WTC11 (cell line): Measurements from ENCODE around the gene NELL1. TPM values are rescaled to one million over a fixed set of nuclear protein-coding genes. Genes with fewer than 3 reads are reported as not detected.

Experiments used
- ATAC-seq: fragments of 200-7000 bp; cut with Tn5 transposase; 2 replicates; pipeline ENCODE4 v1.10.0; 2021; ENCODE audit warnings: mild to moderate bottlenecking, moderate library complexity
- CTCF ChIA-PET: fragments of 300-600 bp; sonication (Branson Sonifier 250); formaldehyde crosslinking; loops from one replicate; lab custom pipeline; 2021; ENCODE audit warnings: antibody characterized with exemption; lab: Charles Lee
- POLR2A ChIA-PET: fragments of 350-600 bp; sonication (Branson Sonifier 250); formaldehyde crosslinking; loops from one replicate; lab custom pipeline; 2021; ENCODE audit warnings: antibody characterized with exemption; lab: Charles Lee
- DNase-seq: peaks from one replicate; pipeline ENCODE4 v3.0.0; 2021; ENCODE audit warnings: low spot score
- H3K27ac Mint-ChIP-seq: 2 replicates; pipeline ENCODE4 v1.8.0; 2021; ENCODE audit warnings: mixed read lengths
- H3K27me3 Mint-ChIP-seq: 2 replicates; pipeline ENCODE4 v1.8.0; 2021; ENCODE audit warnings: low read depth, mild to moderate bottlenecking, moderate library complexity, mixed read lengths
- H3K36me3 Mint-ChIP-seq: 2 replicates; pipeline ENCODE4 v1.8.0; 2021; ENCODE audit warnings: mixed read lengths
- H3K4me1 Mint-ChIP-seq: 2 replicates; pipeline ENCODE4 v1.8.0; 2022; ENCODE audit warnings: mixed read lengths
- H3K4me3 Mint-ChIP-seq: 2 replicates; pipeline ENCODE4 v1.8.0; 2021; ENCODE audit warnings: mild to moderate bottlenecking, moderate library complexity, mixed read lengths
- H3K9me3 Mint-ChIP-seq: 2 replicates; pipeline ENCODE4 v1.8.0; 2021; ENCODE audit warnings: mixed read lengths
- EMX1 ChIP-seq: fragments of 250-450 bp; sonication (Bioruptor Pico); IDR thresholded peaks from 2 replicates; pipeline ENCODE4 v1.8.0; 2021; ENCODE audit warnings: mild to moderate bottlenecking
- FOXK1 ChIP-seq: sonication (generic); formaldehyde crosslinking; IDR thresholded peaks from 2 replicates; pipeline ENCODE4 v1.8.0; 2022; ENCODE audit warnings: mild to moderate bottlenecking, moderate library complexity, missing genetic modification reagents
- NR3C1 ChIP-seq: sonication (generic); formaldehyde crosslinking; conservative IDR thresholded peaks from 2 replicates; pipeline ENCODE4 v1.8.1; 2023; ENCODE audit warnings: low read depth, mild to moderate bottlenecking, missing genetic modification reagents
- PRRX2 ChIP-seq: fragments of 250-450 bp; sonication (Bioruptor Pico); IDR thresholded peaks from 2 replicates; pipeline ENCODE4 v1.8.0; 2021; ENCODE audit warnings: mild to moderate bottlenecking
- RORB ChIP-seq: fragments of 250-450 bp; sonication (Bioruptor Pico); IDR thresholded peaks from 2 replicates; pipeline ENCODE4 v1.9.0; 2021; ENCODE audit warnings: mild to moderate bottlenecking
- SOX15 ChIP-seq: fragments of 250-450 bp; sonication (Bioruptor Pico); IDR thresholded peaks from 2 replicates; pipeline ENCODE4 v1.9.0; 2021; ENCODE audit warnings: mild to moderate bottlenecking
- SP1 ChIP-seq: sonication (generic); formaldehyde crosslinking; conservative IDR thresholded peaks from 2 replicates; pipeline ENCODE4 v1.8.1; 2022; ENCODE audit warnings: missing genetic modification reagents
- ZNF396 ChIP-seq: fragments of 250-450 bp; sonication (Bioruptor Pico); IDR thresholded peaks from 2 replicates; pipeline ENCODE4 v1.8.0; 2021; ENCODE audit warnings: mild to moderate bottlenecking, moderate library complexity, borderline replicate concordance
- total RNA-seq: library from RNA; stranded (reverse); gene quantifications from 3 replicates; pipeline ENCODE4 v1.2.3, GENCODE V29; 2021
- TF ChIP-seq, protein P1 (sequence below): sonication (generic); formaldehyde crosslinking; IDR thresholded peaks from 2 replicates; pipeline ENCODE4 v1.8.1; 2023; ENCODE audit warnings: mild to moderate bottlenecking, moderate library complexity, missing genetic modification reagents
- TF ChIP-seq, protein P2 (sequence below): sonication (generic); formaldehyde crosslinking; IDR thresholded peaks from 2 replicates; pipeline ENCODE4 v1.8.1; 2023; ENCODE audit warnings: mild to moderate bottlenecking, missing genetic modification reagents
- TF ChIP-seq, protein P3 (sequence below): fragments of 250-450 bp; sonication (Bioruptor Pico); IDR thresholded peaks from 2 replicates; pipeline ENCODE4 v1.9.0; 2021; ENCODE audit warnings: mild to moderate bottlenecking
- TF ChIP-seq, protein P4 (sequence below): sonication (generic); formaldehyde crosslinking; IDR thresholded peaks from 2 replicates; pipeline ENCODE4 v1.8.1; 2022; ENCODE audit warnings: low read depth, missing genetic modification reagents, borderline replicate concordance
- TF ChIP-seq, protein P5 (sequence below): sonication (generic); formaldehyde crosslinking; IDR thresholded peaks from 2 replicates; pipeline ENCODE4 v1.8.1; 2023; ENCODE audit warnings: mild to moderate bottlenecking, missing genetic modification reagents, moderate library complexity
- TF ChIP-seq, protein P6 (sequence below): fragments of 250-450 bp; sonication (Bioruptor Pico); IDR thresholded peaks from 2 replicates; pipeline ENCODE4 v1.9.0; 2021; ENCODE audit warnings: mild to moderate bottlenecking
- TF ChIP-seq, protein P7 (sequence below): sonication (generic); formaldehyde crosslinking; IDR thresholded peaks from 2 replicates; pipeline ENCODE4 v1.8.1; 2023; ENCODE audit warnings: mild to moderate bottlenecking, missing genetic modification reagents, borderline replicate concordance
- TF ChIP-seq, protein P8 (sequence below): fragments of 250-450 bp; sonication (Bioruptor Pico); conservative IDR thresholded peaks from 2 replicates; pipeline ENCODE4 v1.9.0; 2021; ENCODE audit warnings: mild to moderate bottlenecking

The NELL1 gene
- total RNA-seq, 1 experiment from 2014 or later: 1.8 TPM

DNA sequence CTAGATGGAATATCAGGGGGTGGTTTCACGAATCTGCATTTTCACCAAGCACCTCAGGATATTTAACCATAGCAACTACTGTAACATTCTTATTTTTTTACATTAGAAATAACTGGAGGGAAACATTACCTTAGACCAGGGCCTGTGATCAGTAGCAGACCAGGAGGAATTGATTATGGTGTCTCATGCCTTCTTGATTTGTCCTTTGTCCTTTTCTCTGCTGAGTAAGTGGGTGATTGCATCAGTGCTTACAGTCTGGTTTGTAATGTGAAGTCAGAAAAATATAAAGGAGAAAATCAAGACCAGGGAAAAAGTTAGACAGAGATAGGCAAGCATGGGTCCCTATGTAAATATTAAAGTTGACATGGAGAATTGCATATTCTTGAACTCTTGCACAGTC, 703.3 kb downstream of the NELL1 start (continued):
- TF ChIP-seq NR3C1 (CRISPR knock-in tag): no peak

DNA sequence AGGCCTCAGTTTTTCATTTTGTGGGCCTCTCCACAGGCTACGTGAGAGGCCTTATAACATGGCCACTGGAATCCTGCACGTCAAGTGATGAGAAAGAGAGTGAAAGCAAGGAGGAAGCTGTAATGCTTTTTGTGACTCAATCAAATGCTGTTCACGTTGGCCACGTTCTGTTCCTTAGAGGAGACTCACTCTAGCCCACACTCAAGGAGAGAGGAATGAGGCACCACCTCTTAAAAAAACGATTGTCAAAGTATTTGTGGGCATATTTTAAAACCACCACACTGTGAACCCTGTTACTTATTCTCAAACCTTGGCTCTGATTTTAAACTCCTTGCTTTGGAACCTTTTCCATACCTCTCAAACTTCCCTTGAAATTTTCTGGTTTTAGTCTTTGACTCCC, 705.0 kb downstream of the NELL1 start:
- ATAC-seq (no peak), DNase-seq (no peak)
- H3K27ac Mint-ChIP-seq: no peak overlapping the region
- POLR2A ChIA-PET: no interaction called here
- no peaks in the 10 kb centered on the region for H3K4me1 Mint-ChIP-seq
- no peaks in the 10 kb centered on the region for H3K9me3 Mint-ChIP-seq
- TF ChIP-seq, protein P1, sequence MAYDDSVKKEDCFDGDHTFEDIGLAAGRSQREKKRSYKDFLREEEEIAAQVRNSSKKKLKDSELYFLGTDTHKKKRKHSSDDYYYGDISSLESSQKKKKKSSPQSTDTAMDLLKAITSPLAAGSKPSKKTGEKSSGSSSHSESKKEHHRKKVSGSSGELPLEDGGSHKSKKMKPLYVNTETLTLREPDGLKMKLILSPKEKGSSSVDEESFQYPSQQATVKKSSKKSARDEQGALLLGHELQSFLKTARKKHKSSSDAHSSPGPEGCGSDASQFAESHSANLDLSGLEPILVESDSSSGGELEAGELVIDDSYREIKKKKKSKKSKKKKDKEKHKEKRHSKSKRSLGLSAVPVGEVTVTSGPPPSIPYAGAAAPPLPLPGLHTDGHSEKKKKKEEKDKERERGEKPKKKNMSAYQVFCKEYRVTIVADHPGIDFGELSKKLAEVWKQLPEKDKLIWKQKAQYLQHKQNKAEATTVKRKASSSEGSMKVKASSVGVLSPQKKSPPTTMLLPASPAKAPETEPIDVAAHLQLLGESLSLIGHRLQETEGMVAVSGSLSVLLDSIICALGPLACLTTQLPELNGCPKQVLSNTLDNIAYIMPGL: no peak
- TF ChIP-seq, protein P2, sequence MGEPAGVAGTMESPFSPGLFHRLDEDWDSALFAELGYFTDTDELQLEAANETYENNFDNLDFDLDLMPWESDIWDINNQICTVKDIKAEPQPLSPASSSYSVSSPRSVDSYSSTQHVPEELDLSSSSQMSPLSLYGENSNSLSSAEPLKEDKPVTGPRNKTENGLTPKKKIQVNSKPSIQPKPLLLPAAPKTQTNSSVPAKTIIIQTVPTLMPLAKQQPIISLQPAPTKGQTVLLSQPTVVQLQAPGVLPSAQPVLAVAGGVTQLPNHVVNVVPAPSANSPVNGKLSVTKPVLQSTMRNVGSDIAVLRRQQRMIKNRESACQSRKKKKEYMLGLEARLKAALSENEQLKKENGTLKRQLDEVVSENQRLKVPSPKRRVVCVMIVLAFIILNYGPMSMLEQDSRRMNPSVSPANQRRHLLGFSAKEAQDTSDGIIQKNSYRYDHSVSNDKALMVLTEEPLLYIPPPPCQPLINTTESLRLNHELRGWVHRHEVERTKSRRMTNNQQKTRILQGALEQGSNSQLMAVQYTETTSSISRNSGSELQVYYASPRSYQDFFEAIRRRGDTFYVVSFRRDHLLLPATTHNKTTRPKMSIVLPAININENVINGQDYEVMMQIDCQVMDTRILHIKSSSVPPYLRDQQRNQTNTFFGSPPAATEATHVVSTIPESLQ (CRISPR knock-in tag): no peak
- TF ChIP-seq, protein P3, sequence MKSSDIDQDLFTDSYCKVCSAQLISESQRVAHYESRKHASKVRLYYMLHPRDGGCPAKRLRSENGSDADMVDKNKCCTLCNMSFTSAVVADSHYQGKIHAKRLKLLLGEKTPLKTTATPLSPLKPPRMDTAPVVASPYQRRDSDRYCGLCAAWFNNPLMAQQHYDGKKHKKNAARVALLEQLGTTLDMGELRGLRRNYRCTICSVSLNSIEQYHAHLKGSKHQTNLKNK (CRISPR knock-in tag): no peak
- no peak for TF ChIP-seq SP1 (CRISPR knock-in tag)
- H3K27me3 Mint-ChIP-seq: no peaks in the 10 kb centered on the region
- no peaks in the 10 kb centered on the region for H3K36me3 Mint-ChIP-seq
- H3K4me3 Mint-ChIP-seq: no peak overlapping the region
- CTCF ChIA-PET: no interaction called here

DNA sequence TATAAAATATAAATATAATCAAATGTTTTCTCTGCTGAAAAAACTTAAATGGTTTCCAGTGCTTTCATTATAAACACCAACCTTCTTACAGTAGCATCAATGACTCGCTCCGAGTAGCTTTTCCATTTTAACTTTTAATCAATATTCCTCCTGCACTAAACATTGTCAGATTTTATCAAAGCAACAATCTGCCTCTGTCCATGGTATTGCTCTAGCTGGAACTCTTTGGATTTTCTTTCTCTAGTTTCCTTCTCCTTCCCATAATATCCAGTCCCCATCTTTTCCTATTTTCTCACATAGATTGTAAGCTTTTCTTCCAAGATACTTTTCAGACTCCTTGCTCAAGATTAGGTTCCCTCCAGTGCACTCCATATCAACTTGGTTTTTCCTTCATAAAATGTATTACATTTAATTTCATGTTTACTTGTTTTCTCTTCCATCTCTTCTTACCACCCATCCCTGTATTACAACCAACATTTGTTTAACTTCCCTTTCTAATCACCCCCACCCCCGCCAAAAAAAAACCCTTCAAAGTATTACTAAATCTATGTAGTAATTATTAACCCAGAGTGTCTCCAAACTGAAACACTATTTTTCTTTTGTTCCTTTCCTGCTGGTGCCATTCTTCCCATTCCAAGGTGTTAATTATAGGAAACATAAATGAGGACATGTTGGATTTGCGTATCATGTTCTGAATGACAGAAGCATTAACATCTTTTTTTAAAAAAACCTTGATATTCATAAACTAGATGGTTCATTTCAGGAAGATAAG, 716.5 kb downstream of the NELL1 start:
- H3K36me3 Mint-ChIP-seq: no peaks in the 10 kb centered on the region
- ATAC-seq: no peak
- H3K4me3 Mint-ChIP-seq: no peak overlapping the region
- H3K9me3 Mint-ChIP-seq: peaks cover 3% of the 10 kb centered on the region
- no peak overlapping the region for H3K27ac Mint-ChIP-seq
- ChIA-PET POLR2A (interaction anchor here (0.5 kb wide), 1 partner anchor 461 kb away, joined by 3 read pairs; no protein-coding TSS in a partner anchor), CTCF (no interaction called here)
- H3K4me1 Mint-ChIP-seq: peaks cover 3% of the 10 kb centered on the region; the same call in 1 of the 2 replicates
- DNase-seq: no peak
- no peaks in the 10 kb centered on the region for H3K27me3 Mint-ChIP-seq
- no peak for TF ChIP-seq RORB (CRISPR knock-in tag)
- TF ChIP-seq PRRX2 (CRISPR knock-in tag): no peak
- TF ChIP-seq, protein P4, sequence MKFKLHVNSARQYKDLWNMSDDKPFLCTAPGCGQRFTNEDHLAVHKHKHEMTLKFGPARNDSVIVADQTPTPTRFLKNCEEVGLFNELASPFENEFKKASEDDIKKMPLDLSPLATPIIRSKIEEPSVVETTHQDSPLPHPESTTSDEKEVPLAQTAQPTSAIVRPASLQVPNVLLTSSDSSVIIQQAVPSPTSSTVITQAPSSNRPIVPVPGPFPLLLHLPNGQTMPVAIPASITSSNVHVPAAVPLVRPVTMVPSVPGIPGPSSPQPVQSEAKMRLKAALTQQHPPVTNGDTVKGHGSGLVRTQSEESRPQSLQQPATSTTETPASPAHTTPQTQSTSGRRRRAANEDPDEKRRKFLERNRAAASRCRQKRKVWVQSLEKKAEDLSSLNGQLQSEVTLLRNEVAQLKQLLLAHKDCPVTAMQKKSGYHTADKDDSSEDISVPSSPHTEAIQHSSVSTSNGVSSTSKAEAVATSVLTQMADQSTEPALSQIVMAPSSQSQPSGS (CRISPR knock-in tag): no peak
- no peak for TF ChIP-seq EMX1
- no peak for TF ChIP-seq FOXK1 (CRISPR knock-in tag)
- no peak for TF ChIP-seq SP1 (CRISPR knock-in tag)
- TF ChIP-seq, protein P5, sequence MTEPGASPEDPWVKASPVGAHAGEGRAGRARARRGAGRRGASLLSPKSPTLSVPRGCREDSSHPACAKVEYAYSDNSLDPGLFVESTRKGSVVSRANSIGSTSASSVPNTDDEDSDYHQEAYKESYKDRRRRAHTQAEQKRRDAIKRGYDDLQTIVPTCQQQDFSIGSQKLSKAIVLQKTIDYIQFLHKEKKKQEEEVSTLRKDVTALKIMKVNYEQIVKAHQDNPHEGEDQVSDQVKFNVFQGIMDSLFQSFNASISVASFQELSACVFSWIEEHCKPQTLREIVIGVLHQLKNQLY (CRISPR knock-in tag): no peak
- no peak for TF ChIP-seq ZNF396 (CRISPR knock-in tag)
- TF ChIP-seq SOX15 (CRISPR knock-in tag): no peak
- TF ChIP-seq, protein P6, sequence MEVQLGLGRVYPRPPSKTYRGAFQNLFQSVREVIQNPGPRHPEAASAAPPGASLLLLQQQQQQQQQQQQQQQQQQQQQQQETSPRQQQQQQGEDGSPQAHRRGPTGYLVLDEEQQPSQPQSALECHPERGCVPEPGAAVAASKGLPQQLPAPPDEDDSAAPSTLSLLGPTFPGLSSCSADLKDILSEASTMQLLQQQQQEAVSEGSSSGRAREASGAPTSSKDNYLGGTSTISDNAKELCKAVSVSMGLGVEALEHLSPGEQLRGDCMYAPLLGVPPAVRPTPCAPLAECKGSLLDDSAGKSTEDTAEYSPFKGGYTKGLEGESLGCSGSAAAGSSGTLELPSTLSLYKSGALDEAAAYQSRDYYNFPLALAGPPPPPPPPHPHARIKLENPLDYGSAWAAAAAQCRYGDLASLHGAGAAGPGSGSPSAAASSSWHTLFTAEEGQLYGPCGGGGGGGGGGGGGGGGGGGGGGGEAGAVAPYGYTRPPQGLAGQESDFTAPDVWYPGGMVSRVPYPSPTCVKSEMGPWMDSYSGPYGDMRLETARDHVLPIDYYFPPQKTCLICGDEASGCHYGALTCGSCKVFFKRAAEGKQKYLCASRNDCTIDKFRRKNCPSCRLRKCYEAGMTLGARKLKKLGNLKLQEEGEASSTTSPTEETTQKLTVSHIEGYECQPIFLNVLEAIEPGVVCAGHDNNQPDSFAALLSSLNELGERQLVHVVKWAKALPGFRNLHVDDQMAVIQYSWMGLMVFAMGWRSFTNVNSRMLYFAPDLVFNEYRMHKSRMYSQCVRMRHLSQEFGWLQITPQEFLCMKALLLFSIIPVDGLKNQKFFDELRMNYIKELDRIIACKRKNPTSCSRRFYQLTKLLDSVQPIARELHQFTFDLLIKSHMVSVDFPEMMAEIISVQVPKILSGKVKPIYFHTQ (CRISPR knock-in tag): no peak
- TF ChIP-seq, protein P7, sequence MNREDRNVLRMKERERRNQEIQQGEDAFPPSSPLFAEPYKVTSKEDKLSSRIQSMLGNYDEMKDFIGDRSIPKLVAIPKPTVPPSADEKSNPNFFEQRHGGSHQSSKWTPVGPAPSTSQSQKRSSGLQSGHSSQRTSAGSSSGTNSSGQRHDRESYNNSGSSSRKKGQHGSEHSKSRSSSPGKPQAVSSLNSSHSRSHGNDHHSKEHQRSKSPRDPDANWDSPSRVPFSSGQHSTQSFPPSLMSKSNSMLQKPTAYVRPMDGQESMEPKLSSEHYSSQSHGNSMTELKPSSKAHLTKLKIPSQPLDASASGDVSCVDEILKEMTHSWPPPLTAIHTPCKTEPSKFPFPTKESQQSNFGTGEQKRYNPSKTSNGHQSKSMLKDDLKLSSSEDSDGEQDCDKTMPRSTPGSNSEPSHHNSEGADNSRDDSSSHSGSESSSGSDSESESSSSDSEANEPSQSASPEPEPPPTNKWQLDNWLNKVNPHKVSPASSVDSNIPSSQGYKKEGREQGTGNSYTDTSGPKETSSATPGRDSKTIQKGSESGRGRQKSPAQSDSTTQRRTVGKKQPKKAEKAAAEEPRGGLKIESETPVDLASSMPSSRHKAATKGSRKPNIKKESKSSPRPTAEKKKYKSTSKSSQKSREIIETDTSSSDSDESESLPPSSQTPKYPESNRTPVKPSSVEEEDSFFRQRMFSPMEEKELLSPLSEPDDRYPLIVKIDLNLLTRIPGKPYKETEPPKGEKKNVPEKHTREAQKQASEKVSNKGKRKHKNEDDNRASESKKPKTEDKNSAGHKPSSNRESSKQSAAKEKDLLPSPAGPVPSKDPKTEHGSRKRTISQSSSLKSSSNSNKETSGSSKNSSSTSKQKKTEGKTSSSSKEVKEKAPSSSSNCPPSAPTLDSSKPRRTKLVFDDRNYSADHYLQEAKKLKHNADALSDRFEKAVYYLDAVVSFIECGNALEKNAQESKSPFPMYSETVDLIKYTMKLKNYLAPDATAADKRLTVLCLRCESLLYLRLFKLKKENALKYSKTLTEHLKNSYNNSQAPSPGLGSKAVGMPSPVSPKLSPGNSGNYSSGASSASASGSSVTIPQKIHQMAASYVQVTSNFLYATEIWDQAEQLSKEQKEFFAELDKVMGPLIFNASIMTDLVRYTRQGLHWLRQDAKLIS (CRISPR knock-in tag): no peak
- TF ChIP-seq, protein P8, sequence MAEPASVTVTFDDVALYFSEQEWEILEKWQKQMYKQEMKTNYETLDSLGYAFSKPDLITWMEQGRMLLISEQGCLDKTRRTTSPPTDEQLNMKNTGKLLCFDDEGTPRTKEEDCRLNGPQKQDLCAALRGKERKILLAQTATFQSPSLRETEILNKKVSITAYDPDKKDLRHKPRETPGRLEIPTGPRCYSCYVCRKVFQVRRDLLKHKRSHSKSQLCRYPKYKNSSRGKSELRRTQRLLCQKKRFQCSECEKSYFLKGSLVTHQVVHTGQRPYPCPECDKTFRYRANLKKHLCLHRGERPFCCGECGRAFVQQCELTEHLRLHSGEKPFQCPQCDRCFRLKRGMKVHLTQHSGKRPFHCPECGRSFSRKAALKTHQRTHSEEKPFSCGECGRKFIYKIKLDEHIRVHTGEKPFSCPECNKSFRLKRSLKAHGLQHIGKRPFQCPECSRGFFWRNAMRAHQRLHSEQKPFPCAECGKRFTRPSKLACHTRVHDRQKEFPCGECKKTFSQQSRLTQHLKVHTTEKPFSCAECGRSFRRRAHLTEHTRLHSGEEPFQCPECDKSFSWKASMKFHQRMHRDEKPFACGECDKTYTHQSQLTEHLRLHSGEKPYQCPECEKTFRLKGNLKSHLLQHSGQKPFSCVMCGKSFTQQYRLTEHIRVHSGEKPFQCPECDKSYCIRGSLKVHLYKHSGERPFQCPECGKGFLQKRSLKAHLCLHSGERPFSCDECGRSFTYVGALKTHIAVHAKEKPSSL (CRISPR knock-in tag): no peak
